K562 (cell line): ENCODE measurements around the gene TIMP4.

Experiments used
- CREM ChIP-seq: IDR thresholded peaks from 2 replicates; pipeline ENCODE4 v1.6.1; 2014; ENCODE audit warnings: antibody characterized with exemption, low read depth
- EP300 ChIP-seq: IDR thresholded peaks from 2 replicates; pipeline ENCODE4 v1.6.1; 2012; ENCODE audit warnings: low read length, improper control_type of control experiment
- SNRNP70 ChIP-seq: fragments of 200-400 bp; formaldehyde crosslinking; optimal IDR thresholded peaks from 2 replicates; pipeline ENCODE3; 2017; ENCODE audit warnings: low read depth, low read length
- TF ChIP-seq, protein P1 (sequence below), 3 experiments: fragments of 200-800 bp in 1 of 3; sonication (Bioruptor generic) in 1 of 3; sonication (generic) in 1 of 3; formaldehyde crosslinking in 1 of 3; IDR thresholded peaks; 2 replicates each; pipeline versions ENCODE4 v1.6.1 to v1.8.0; 2016 to 2022; ENCODE audit warnings: mild to moderate bottlenecking in 2 of 3, missing compliant biosample characterization in 2 of 3, missing genetic modification characterization in 2 of 3, missing genetic modification reagents in 1 of 3
- TF ChIP-seq, protein P2 (sequence below): sonication (generic); formaldehyde crosslinking; IDR thresholded peaks from 2 replicates; pipeline ENCODE4 v1.8.0; 2023; ENCODE audit warnings: mild to moderate bottlenecking, missing genetic modification reagents

DNA sequence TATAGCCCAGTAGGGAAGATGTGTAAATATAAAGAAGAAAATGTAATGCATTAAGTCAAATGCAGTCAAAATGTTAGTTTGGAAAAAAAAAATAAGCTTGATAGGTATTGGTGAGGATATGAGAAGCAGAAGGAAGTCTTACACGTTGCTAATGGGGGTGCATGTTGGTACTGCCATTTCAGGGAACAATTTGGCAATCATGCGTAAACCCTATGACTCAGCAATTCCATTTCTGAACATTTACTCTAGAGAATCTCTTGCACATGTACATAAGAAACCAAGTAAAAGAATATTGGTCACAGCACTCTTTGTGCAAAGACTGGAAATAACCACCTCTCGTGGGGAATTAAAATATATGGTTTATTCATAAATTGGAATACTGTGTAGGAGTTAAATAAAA is 35.5 kb upstream of the TIMP4 start:
- TF ChIP-seq SNRNP70 (no peak), EP300 (no peak), CREM (no peak)
- TF ChIP-seq, protein P1, sequence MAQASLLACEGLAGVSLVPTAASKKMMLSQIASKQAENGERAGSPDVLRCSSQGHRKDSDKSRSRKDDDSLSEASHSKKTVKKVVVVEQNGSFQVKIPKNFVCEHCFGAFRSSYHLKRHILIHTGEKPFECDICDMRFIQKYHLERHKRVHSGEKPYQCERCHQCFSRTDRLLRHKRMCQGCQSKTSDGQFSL (CRISPR knock-in tag; IDR thresholded peaks at IDR 0.05), result peak; percentile 38; the same call in 1 of the 2 replicates
- TF ChIP-seq, protein P1 (tag; IDR thresholded peaks at IDR 0.05), result no peak
- TF ChIP-seq, protein P2, sequence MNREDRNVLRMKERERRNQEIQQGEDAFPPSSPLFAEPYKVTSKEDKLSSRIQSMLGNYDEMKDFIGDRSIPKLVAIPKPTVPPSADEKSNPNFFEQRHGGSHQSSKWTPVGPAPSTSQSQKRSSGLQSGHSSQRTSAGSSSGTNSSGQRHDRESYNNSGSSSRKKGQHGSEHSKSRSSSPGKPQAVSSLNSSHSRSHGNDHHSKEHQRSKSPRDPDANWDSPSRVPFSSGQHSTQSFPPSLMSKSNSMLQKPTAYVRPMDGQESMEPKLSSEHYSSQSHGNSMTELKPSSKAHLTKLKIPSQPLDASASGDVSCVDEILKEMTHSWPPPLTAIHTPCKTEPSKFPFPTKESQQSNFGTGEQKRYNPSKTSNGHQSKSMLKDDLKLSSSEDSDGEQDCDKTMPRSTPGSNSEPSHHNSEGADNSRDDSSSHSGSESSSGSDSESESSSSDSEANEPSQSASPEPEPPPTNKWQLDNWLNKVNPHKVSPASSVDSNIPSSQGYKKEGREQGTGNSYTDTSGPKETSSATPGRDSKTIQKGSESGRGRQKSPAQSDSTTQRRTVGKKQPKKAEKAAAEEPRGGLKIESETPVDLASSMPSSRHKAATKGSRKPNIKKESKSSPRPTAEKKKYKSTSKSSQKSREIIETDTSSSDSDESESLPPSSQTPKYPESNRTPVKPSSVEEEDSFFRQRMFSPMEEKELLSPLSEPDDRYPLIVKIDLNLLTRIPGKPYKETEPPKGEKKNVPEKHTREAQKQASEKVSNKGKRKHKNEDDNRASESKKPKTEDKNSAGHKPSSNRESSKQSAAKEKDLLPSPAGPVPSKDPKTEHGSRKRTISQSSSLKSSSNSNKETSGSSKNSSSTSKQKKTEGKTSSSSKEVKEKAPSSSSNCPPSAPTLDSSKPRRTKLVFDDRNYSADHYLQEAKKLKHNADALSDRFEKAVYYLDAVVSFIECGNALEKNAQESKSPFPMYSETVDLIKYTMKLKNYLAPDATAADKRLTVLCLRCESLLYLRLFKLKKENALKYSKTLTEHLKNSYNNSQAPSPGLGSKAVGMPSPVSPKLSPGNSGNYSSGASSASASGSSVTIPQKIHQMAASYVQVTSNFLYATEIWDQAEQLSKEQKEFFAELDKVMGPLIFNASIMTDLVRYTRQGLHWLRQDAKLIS, result no peak
